ENCODE results near the gene LETM1.

LETM1 gene

GRCh38 chr4:1823545-1823932 is 32.4 kb downstream of the LETM1 start:
- FAIRE-seq = no peak

- FAIRE-seq = no peak
Measured at GRCh38 chr4:1822568-1823544, 33.1 kb downstream of the LETM1 start.

- FAIRE-seq = no peak
Measured at GRCh38 chr4:1821679-1822567, 34.0 kb downstream of the LETM1 start.

GRCh38 chr4:1819816-1820215 is 36.1 kb downstream of the LETM1 start:
- FAIRE-seq = no peak

GRCh38 chr4:1819284-1819683 is 36.7 kb downstream of the LETM1 start:
- FAIRE-seq = no peak

- FAIRE-seq = no peak
Measured at GRCh38 chr4:1815997-1816860, 39.7 kb downstream of the LETM1 start.

GRCh38 chr4:1815096-1815996 is 40.6 kb downstream of the LETM1 start:
- FAIRE-seq = no peak

- FAIRE-seq = no peak
Measured at GRCh38 chr4:1814453-1814852, 41.5 kb downstream of the LETM1 start.

GRCh38 chr4:1813915-1814314 is 42.0 kb downstream of the LETM1 start:
- FAIRE-seq = no peak

GRCh38 chr4:1813231-1813630 is 42.7 kb downstream of the LETM1 start:
- FAIRE-seq = no peak

- no peak for FAIRE-seq
Measured at GRCh38 chr4:1812720-1813119, 43.2 kb downstream of the LETM1 start.

GRCh38 chr4:1810765-1811164 is 45.2 kb downstream of the LETM1 start:
- no peak for FAIRE-seq

- FAIRE-seq = no peak
Measured at GRCh38 chr4:1809754-1810502, 46.0 kb downstream of the LETM1 start.

- no peak for FAIRE-seq
Measured at GRCh38 chr4:1808851-1809753, 46.9 kb downstream of the LETM1 start.

GRCh38 chr4:1808396-1808795 is 47.6 kb downstream of the LETM1 start:
- FAIRE-seq = peak; percentile 15

GRCh38 chr4:1807332-1807777 is 48.6 kb downstream of the LETM1 start:
- FAIRE-seq = no peak

- no peak for FAIRE-seq
Measured at GRCh38 chr4:1806596-1807331, 49.2 kb downstream of the LETM1 start.

- no peak for FAIRE-seq
Measured at GRCh38 chr4:1806223-1806564, 49.8 kb downstream of the LETM1 start.

All from G401.6 (cell line).